ENCODE data around the gene SMYD4. TPM values are rescaled to one million over a fixed set of nuclear protein-coding genes. Genes with fewer than 3 reads are reported as not detected.

Gene SMYD4
- total RNA-seq, 2 experiments from 2014 or later: 14.5 to 15.8 TPM

- ChIA-PET CTCF (interaction anchor here (1.4 kb wide), 1 partner anchor 245 kb away, joined by 3 read pairs; the partner anchor contains the start of gene OVCA2), POLR2A (no interaction called here)
- Mint-ChIP-seq H3K4me1 (ENCODE audit: low read depth) (no peaks in the 10 kb centered on the region), H3K36me3 (peaks cover 14% of the 10 kb centered on the region), H3K4me3 (no peak overlapping the region), H3K9me3 (no peaks in the 10 kb centered on the region), H3K27ac (no peak overlapping the region), H3K27me3 (no peaks in the 10 kb centered on the region)
- no peak for DNase-seq
- intact Hi-C loops (cut with micrococcal nuclease): no loop called here
Measured at GRCh38 chr17:1797323-1797722, 32.4 kb downstream of the SMYD4 start.

- Mint-ChIP-seq H3K27ac (no peak overlapping the region), H3K9me3 (no peaks in the 10 kb centered on the region), H3K27me3 (no peaks in the 10 kb centered on the region), H3K4me1 (ENCODE audit: low read depth) (no peaks in the 10 kb centered on the region), H3K4me3 (no peak overlapping the region), H3K36me3 (peaks cover 14% of the 10 kb centered on the region)
- ChIA-PET POLR2A (no interaction called here), CTCF (interaction anchor here (1.4 kb wide), 1 partner anchor 245 kb away, joined by 3 read pairs; the partner anchor contains the start of gene OVCA2)
- no peak for DNase-seq
- intact Hi-C loops (cut with micrococcal nuclease): no loop called here
Measured at GRCh38 chr17:1796800-1797199, 32.9 kb downstream of the SMYD4 start.

GRCh38 chr17:1793447-1793806 is 36.3 kb downstream of the SMYD4 start:
- H3K9me3 Mint-ChIP-seq: no peaks in the 10 kb centered on the region
- H3K4me3 Mint-ChIP-seq: no peak overlapping the region
- no peaks in the 10 kb centered on the region for H3K4me1 Mint-ChIP-seq (ENCODE audit: low read depth)
- no peak overlapping the region for H3K27ac Mint-ChIP-seq
- POLR2A ChIA-PET: interaction anchor here (0.6 kb wide), 1 partner anchor 707 kb away, joined by 4 read pairs; no protein-coding TSS in a partner anchor
- CTCF ChIA-PET: no interaction called here
- DNase-seq: no peak
- intact Hi-C loops (cut with micrococcal nuclease): no loop called here
- H3K36me3 Mint-ChIP-seq: peaks cover 5% of the 10 kb centered on the region
- no peaks in the 10 kb centered on the region for H3K27me3 Mint-ChIP-seq

- DNase-seq: no peak
- Mint-ChIP-seq H3K27ac (no peak overlapping the region), H3K36me3 (peaks cover 5% of the 10 kb centered on the region), H3K4me3 (no peak overlapping the region), H3K9me3 (no peaks in the 10 kb centered on the region), H3K27me3 (no peaks in the 10 kb centered on the region), H3K4me1 (ENCODE audit: low read depth) (no peaks in the 10 kb centered on the region)
- ChIA-PET CTCF (interaction anchor here (0.5 kb wide), 1 partner anchor 262 kb away, joined by 3 read pairs; the partner anchor contains the start of gene HIC1), POLR2A (interaction anchor here (0.6 kb wide), 1 partner anchor 707 kb away, joined by 4 read pairs; no protein-coding TSS in a partner anchor)
- intact Hi-C loops (cut with micrococcal nuclease): no loop called here
Measured at GRCh38 chr17:1792495-1793446, 36.9 kb downstream of the SMYD4 start.

- ChIA-PET POLR2A (no interaction called here), CTCF (interaction anchor here (1.0 kb wide), 1 partner anchor 69 kb away, joined by 3 read pairs; no protein-coding TSS in a partner anchor)
- Mint-ChIP-seq H3K4me1 (ENCODE audit: low read depth) (no peaks in the 10 kb centered on the region), H3K36me3 (peaks cover 9% of the 10 kb centered on the region), H3K27me3 (no peaks in the 10 kb centered on the region), H3K9me3 (no peaks in the 10 kb centered on the region), H3K4me3 (no peak overlapping the region), H3K27ac (no peak overlapping the region)
- no peak for DNase-seq
- intact Hi-C loops (cut with micrococcal nuclease): no loop called here
Measured at GRCh38 chr17:1789936-1790335, 39.8 kb downstream of the SMYD4 start.

GRCh38 chr17:1787301-1787902 is 42.3 kb downstream of the SMYD4 start:
- no peaks in the 10 kb centered on the region for H3K9me3 Mint-ChIP-seq
- H3K27ac Mint-ChIP-seq: no peak overlapping the region
- ChIA-PET CTCF (no interaction called here), POLR2A (no interaction called here)
- peaks cover 26% of the 10 kb centered on the region for H3K36me3 Mint-ChIP-seq
- DNase-seq: no peak
- intact Hi-C loops (cut with micrococcal nuclease): no loop called here
- H3K27me3 Mint-ChIP-seq: no peaks in the 10 kb centered on the region
- H3K4me3 Mint-ChIP-seq: no peak overlapping the region
- H3K4me1 Mint-ChIP-seq (ENCODE audit: low read depth): no peaks in the 10 kb centered on the region

- Mint-ChIP-seq H3K36me3 (peaks cover 32% of the 10 kb centered on the region), H3K4me3 (no peak overlapping the region), H3K27me3 (no peaks in the 10 kb centered on the region), H3K27ac (no peak overlapping the region), H3K9me3 (no peaks in the 10 kb centered on the region), H3K4me1 (ENCODE audit: low read depth) (no peaks in the 10 kb centered on the region)
- ChIA-PET POLR2A (no interaction called here), CTCF (no interaction called here)
- intact Hi-C loops (cut with micrococcal nuclease): no loop called here
- DNase-seq: no peak
Measured at GRCh38 chr17:1786708-1787107, 43.0 kb downstream of the SMYD4 start.

- H3K27me3 Mint-ChIP-seq: no peaks in the 10 kb centered on the region
- POLR2A ChIA-PET: no interaction called here
- no peak overlapping the region for H3K27ac Mint-ChIP-seq
- DNase-seq: no peak
- no peaks in the 10 kb centered on the region for H3K4me1 Mint-ChIP-seq (ENCODE audit: low read depth)
- H3K9me3 Mint-ChIP-seq: no peaks in the 10 kb centered on the region
- peaks cover 37% of the 10 kb centered on the region for H3K36me3 Mint-ChIP-seq
- CTCF ChIA-PET: interaction anchor here (3.1 kb wide), 1 partner anchor 64 kb away, joined by 17 read pairs; no protein-coding TSS in a partner anchor
- H3K4me3 Mint-ChIP-seq: no peak overlapping the region
- intact Hi-C loops (cut with micrococcal nuclease): no loop called here
Measured at GRCh38 chr17:1785930-1786329, 43.8 kb downstream of the SMYD4 start.

- ChIA-PET POLR2A (no interaction called here), CTCF (interaction anchor here (0.8 to 3.1 kb wide), 4 partner anchors 33 to 67 kb away, joined by 3 to 17 read pairs (median 6); no protein-coding TSS in a partner anchor)
- H3K4me3 Mint-ChIP-seq: no peak overlapping the region
- H3K36me3 Mint-ChIP-seq: peaks cover 41% of the 10 kb centered on the region
- intact Hi-C loops (cut with micrococcal nuclease): no loop called here
- no peaks in the 10 kb centered on the region for H3K9me3 Mint-ChIP-seq
- DNase-seq: no peak
- H3K4me1 Mint-ChIP-seq (ENCODE audit: low read depth): no peaks in the 10 kb centered on the region
- H3K27ac Mint-ChIP-seq: no peak overlapping the region
- no peaks in the 10 kb centered on the region for H3K27me3 Mint-ChIP-seq
Measured at GRCh38 chr17:1783834-1784611, 45.7 kb downstream of the SMYD4 start.

- Mint-ChIP-seq H3K27ac (no peak overlapping the region), H3K4me1 (ENCODE audit: low read depth) (no peaks in the 10 kb centered on the region), H3K36me3 (peaks cover 41% of the 10 kb centered on the region), H3K4me3 (no peak overlapping the region), H3K27me3 (no peaks in the 10 kb centered on the region), H3K9me3 (no peaks in the 10 kb centered on the region)
- DNase-seq: no peak
- ChIA-PET POLR2A (no interaction called here), CTCF (interaction anchor here (0.8 to 3.1 kb wide), 4 partner anchors 32 to 67 kb away, joined by 3 to 17 read pairs (median 6); no protein-coding TSS in a partner anchor)
- intact Hi-C loops (cut with micrococcal nuclease): no loop called here
Measured at GRCh38 chr17:1783271-1783670, 46.4 kb downstream of the SMYD4 start.

GRCh38 chr17:1782171-1782567 is 47.5 kb downstream of the SMYD4 start:
- ChIA-PET POLR2A (no interaction called here), CTCF (no interaction called here)
- Mint-ChIP-seq H3K9me3 (no peaks in the 10 kb centered on the region), H3K27ac (no peak overlapping the region), H3K4me1 (ENCODE audit: low read depth) (no peaks in the 10 kb centered on the region), H3K27me3 (no peaks in the 10 kb centered on the region), H3K4me3 (no peak overlapping the region), H3K36me3 (peaks cover 43% of the 10 kb centered on the region)
- intact Hi-C loops (cut with micrococcal nuclease): no loop called here
- no peak for DNase-seq

- ChIA-PET POLR2A (no interaction called here), CTCF (no interaction called here)
- intact Hi-C loops (cut with micrococcal nuclease): no loop called here
- Mint-ChIP-seq H3K36me3 (peaks cover 35% of the 10 kb centered on the region), H3K27ac (no peak overlapping the region), H3K9me3 (no peaks in the 10 kb centered on the region), H3K4me1 (ENCODE audit: low read depth) (no peaks in the 10 kb centered on the region), H3K4me3 (no peak overlapping the region), H3K27me3 (no peaks in the 10 kb centered on the region)
- DNase-seq: no peak
Measured at GRCh38 chr17:1779571-1780131, 50.1 kb downstream of the SMYD4 start.

All from activated CD4-positive, alpha-beta memory T cell treated with anti-CD3 and anti-CD28 coated beads for 36 hours (primary cell).